Endodermal cell (in vitro differentiated cells): ENCODE measurements around the gene TBC1D2. TPM values are rescaled to one million over a fixed set of nuclear protein-coding genes. Genes with fewer than 3 reads are reported as not detected.
A peak's percentile ranks its signal among the peaks of the same experiment; 100 is the strongest.

Experiments
- DNase-seq: peaks from one replicate; pipeline ENCODE4 v3.0.0-alpha.2; 2017
- H3K27ac ChIP-seq: 2 replicates; pipeline ENCODE4 v1.5.1; 2013; ENCODE audit warnings: mild to moderate bottlenecking, low read depth, low read length, moderate library complexity
- H3K27me3 ChIP-seq: 2 replicates; pipeline ENCODE4 v1.6.1; 2013; ENCODE audit warnings: mild to moderate bottlenecking, low read length, moderate library complexity; ENCODE audit not compliant: insufficient read depth, control insufficient read depth, poor library complexity, severe bottlenecking
- H3K36me3 ChIP-seq: 2 replicates; pipeline ENCODE4 v1.7.0; 2013; ENCODE audit warnings: mild to moderate bottlenecking, low read length, moderate library complexity; ENCODE audit not compliant: control insufficient read depth, insufficient read depth
- H3K4me1 ChIP-seq: one replicate; pipeline ENCODE4 v1.7.0; 2013; ENCODE audit warnings: low read length; ENCODE audit not compliant: control insufficient read depth, insufficient read depth
- H3K4me3 ChIP-seq: 2 replicates; pipeline ENCODE4 v1.5.1; 2013; ENCODE audit warnings: mild to moderate bottlenecking, low read length, moderate library complexity
- H3K9ac ChIP-seq: 2 replicates; pipeline ENCODE4 v1.6.1; 2013; ENCODE audit warnings: mild to moderate bottlenecking, low read length, moderate library complexity; ENCODE audit not compliant: poor library complexity, severe bottlenecking; ENCODE audit errors: extremely low read depth
- H3K9me3 ChIP-seq: 2 replicates; pipeline ENCODE4 v1.6.1; 2013; ENCODE audit warnings: mild to moderate bottlenecking, low read length, moderate library complexity; ENCODE audit not compliant: control insufficient read depth
- H3K27ac Mint-ChIP-seq: 2 replicates; pipeline ENCODE4 v1.8.0; 2020; ENCODE audit warnings: mixed read lengths
- H3K27me3 Mint-ChIP-seq: 2 replicates; pipeline ENCODE4 v1.8.0; 2021; ENCODE audit warnings: mild to moderate bottlenecking, mixed read lengths; ENCODE audit not compliant: insufficient read depth
- H3K36me3 Mint-ChIP-seq: 2 replicates; pipeline ENCODE4 v1.8.0; 2020; ENCODE audit warnings: low read depth, mixed read lengths
- H3K4me1 Mint-ChIP-seq: 2 replicates; pipeline ENCODE4 v1.8.0; 2020; ENCODE audit warnings: mixed read lengths
- H3K4me3 Mint-ChIP-seq: 2 replicates; pipeline ENCODE4 v1.8.0; 2020; ENCODE audit warnings: mild to moderate bottlenecking, moderate library complexity, mixed read lengths
- H3K9me3 Mint-ChIP-seq: 2 replicates; pipeline ENCODE4 v1.8.0; 2020; ENCODE audit warnings: mild to moderate bottlenecking, mixed read lengths
- CTCF ChIP-seq: fragments of 200-600 bp; sonication (generic); conservative IDR thresholded peaks from 2 replicates; pipeline ENCODE4 v1.5.0; 2021; ENCODE audit warnings: antibody characterized with exemption, mild to moderate bottlenecking
- WGBS, 2 experiments: methylation state at CpG; one replicate each; pipeline versions ENCODE4 v1.1.5 to v1.1.7; 2013; ENCODE audit warnings: missing lambda C conversion rate in 2 of 2, mixed read lengths in 1 of 2; ENCODE audit not compliant: insufficient coverage in 1 of 2, insufficient read length in 1 of 2; 5-methylcytosine and 5-hydroxymethylcytosine counted together
- total RNA-seq, 2 donors: library from RNA; stranded (reverse); fragmentation: NEBNext Ultra II Directional in 1 of 2; extraction: Animal tissue kit (Norgen Biotek cat#: 25700) in 1 of 2; gene quantifications; 2 replicates in 1 of 2; 3 replicates in 1 of 2; pipeline ENCODE4 v1.2.1, GENCODE V29; 2021

The TBC1D2 gene
- total RNA-seq, 2 donors from 2014 or later, result 8.1 to 10.4 TPM

- Mint-ChIP-seq H3K9me3 (no peaks in the 10 kb centered on the region), H3K27ac (peak overlapping the region; percentile 97), H3K27me3 (no peaks in the 10 kb centered on the region), H3K4me1 (peaks cover 35% of the 10 kb centered on the region), H3K36me3 (peaks cover 5% of the 10 kb centered on the region), H3K4me3 (peak overlapping the region; percentile 86)
- peak; percentile 49 for DNase-seq
- H3K36me3 ChIP-seq, result peaks cover 10% of the 10 kb centered on the region
- WGBS, 2 experiments, result 45 to 48% methylated on average over 4 to 12 of the region's 12 CpGs
- peaks cover 6% of the 10 kb centered on the region for H3K4me1 ChIP-seq
- H3K27ac ChIP-seq, result no peak overlapping the region
- TF ChIP-seq CTCF, result no peak
- peak overlapping the region; percentile 84 for H3K4me3 ChIP-seq
- no peaks in the 10 kb centered on the region for H3K9me3 ChIP-seq
- H3K9ac ChIP-seq, result peak overlapping the region; percentile 54
- H3K27me3 ChIP-seq, result no peaks in the 10 kb centered on the region
Measured at GRCh38 chr9:98256756-98257155, 1.3 kb upstream of the TBC1D2 start.

- Mint-ChIP-seq H3K4me3 (peak overlapping the region; percentile 86), H3K27ac (peak overlapping the region; percentile 84), H3K36me3 (peaks cover 13% of the 10 kb centered on the region), H3K4me1 (peaks cover 43% of the 10 kb centered on the region), H3K27me3 (no peaks in the 10 kb centered on the region), H3K9me3 (no peaks in the 10 kb centered on the region)
- no peak for DNase-seq
- no peak overlapping the region for H3K27ac ChIP-seq
- peaks cover 4% of the 10 kb centered on the region for H3K4me1 ChIP-seq
- TF ChIP-seq CTCF, result no peak
- 2 to 4% methylated on average over 10 to 36 of the region's 36 CpGs for WGBS, 2 experiments
- peaks cover 17% of the 10 kb centered on the region for H3K36me3 ChIP-seq
- H3K4me3 ChIP-seq, result peak overlapping the region; percentile 84
- H3K9ac ChIP-seq, result peak overlapping the region; percentile 30
- H3K27me3 ChIP-seq, result no peaks in the 10 kb centered on the region
- H3K9me3 ChIP-seq, result no peaks in the 10 kb centered on the region
Measured at GRCh38 chr9:98255061-98255577, 330 bp downstream of the TBC1D2 start.

- WGBS, 2 experiments, result 60 to 61% methylated on average over 5 of the region's 5 CpGs
- H3K27me3 ChIP-seq, result no peaks in the 10 kb centered on the region
- H3K4me1 Mint-ChIP-seq, result peaks cover 48% of the 10 kb centered on the region
- peaks cover 18% of the 10 kb centered on the region for H3K36me3 Mint-ChIP-seq
- H3K4me3 Mint-ChIP-seq, result peak overlapping the region; percentile 86
- H3K27ac Mint-ChIP-seq, result peak overlapping the region; percentile 84
- H3K9me3 ChIP-seq, result no peaks in the 10 kb centered on the region
- H3K9me3 Mint-ChIP-seq, result no peaks in the 10 kb centered on the region
- H3K9ac ChIP-seq, result peak overlapping the region; percentile 30
- DNase-seq, result peak; percentile 27
- H3K36me3 ChIP-seq, result peaks cover 22% of the 10 kb centered on the region
- TF ChIP-seq CTCF, result no peak
- H3K4me1 ChIP-seq, result peaks cover 4% of the 10 kb centered on the region
- H3K4me3 ChIP-seq, result peak overlapping the region; percentile 84
- H3K27me3 Mint-ChIP-seq, result no peaks in the 10 kb centered on the region
- H3K27ac ChIP-seq, result no peak overlapping the region
Measured at GRCh38 chr9:98254228-98255060, 1.0 kb downstream of the TBC1D2 start.
